ENCODE results near the gene TUBA4A. TPM values are rescaled to one million over a fixed set of nuclear protein-coding genes. Genes with fewer than 3 reads are reported as not detected.

The TUBA4A gene
- total RNA-seq (2014; rRNA removed; shearing (Covaris generic)) (62.8 and 96.0 TPM in 2 replicates), total RNA-seq (2022) (181 and 186 TPM in 2 replicates), Bru-seq, nascent RNA (percentile 84 among the genes with signal in this experiment), BruChase-seq, experiment 1, labeled RNA remaining after a 6-hour chase (percentile 94 among the genes with signal in this experiment), BruChase-seq, experiment 2, labeled RNA remaining after a 2-hour chase (percentile 91 among the genes with signal in this experiment)
- long read RNA-seq, transcript TUBA4A-205 (4 exons, 940 nt) = minor isoform, 5 of 165 reads
- long read RNA-seq, transcript TUBA4A-201 (4 exons, 2,162 nt) = major isoform, 116 of 165 reads
- long read RNA-seq, partial matches to known transcripts = 15 of 165 reads
- long read RNA-seq, other reads (novel, unspliced or antisense) = 21 of 165 reads

DNA sequence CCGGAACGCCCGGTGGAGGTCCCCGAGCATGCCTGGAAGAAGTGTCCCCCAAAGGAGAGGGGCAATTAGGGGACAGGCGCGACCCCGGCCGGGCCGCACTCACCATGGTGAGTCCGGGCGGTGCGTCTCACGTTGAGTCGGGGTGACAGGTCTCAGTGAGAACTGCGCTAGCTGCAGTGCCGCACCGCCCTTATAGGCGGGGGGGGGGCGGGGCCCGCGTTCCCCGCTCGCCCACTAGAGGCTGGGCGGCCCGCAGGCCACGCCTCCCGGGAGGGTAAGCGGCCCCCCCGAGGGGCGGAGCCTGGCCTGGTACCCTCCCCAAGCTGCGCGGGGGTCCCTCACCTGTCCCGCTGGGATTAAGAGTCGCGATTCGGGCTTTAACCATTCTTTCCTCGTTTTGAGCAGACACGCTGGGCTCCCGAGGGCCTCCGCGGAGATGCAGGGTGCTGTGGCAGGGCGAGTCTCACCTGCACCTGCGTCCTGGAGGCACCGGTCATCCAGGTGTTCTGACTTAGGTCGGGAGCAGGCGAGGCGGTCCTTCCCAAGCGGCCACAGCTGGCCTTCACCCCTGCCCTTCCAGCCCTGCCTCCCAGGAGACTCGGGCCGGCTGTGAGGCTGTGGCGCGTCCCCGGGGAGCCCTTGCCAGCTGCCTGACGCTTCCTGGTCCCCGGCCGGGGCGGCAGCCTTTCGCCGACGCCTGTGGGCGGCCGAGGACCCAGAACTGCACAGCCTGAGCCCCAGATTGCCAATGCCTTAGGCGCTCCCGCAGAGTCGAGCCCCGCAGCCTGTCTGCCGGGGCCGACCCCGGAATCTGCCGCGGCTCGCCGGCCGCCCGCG lies at the start of gene TUBA4A:
Gene TUBA4A (minus strand): TSS at position 166 of the 837 bp plus-strand sequence. CDS start 60 bp downstream, at position 106.
- H3K79me2 ChIP-seq (ENCODE audit: insufficient read depth, low read depth, low read length) = peaks cover 28% of the 10 kb centered on the region
- peak within 1 kb of the TSS; percentile 96 for H3K27ac ChIP-seq (ENCODE audit: low read depth, low read length, poor library complexity, severe bottlenecking)
- intact Hi-C loops (cut with micrococcal nuclease; ENCODE audit: unreplicated experiment) = loop anchor here (1.0 to 10.0 kb wide), 4 partner anchors 25 to 359 kb away; partner anchors contain the start of genes CNPPD1 and DNAJB2
- no peaks in the 10 kb centered on the region for H3K9me2 ChIP-seq (ENCODE audit: insufficient read depth, low read length)
- H3K4me1 ChIP-seq (ENCODE audit: insufficient read depth, low read length, poor library complexity, severe bottlenecking) = peaks cover 47% of the 10 kb centered on the region
- H3K4me3 ChIP-seq (ENCODE audit: low read depth, low read length, poor library complexity, severe bottlenecking) = peak within 1 kb of the TSS; percentile 87
- no peaks in the 10 kb centered on the region for H4K20me1 ChIP-seq (ENCODE audit: insufficient read depth, low read length)
- peak; percentile 93 for DNase-seq (ENCODE audit: low spot score)
- POLR2A ChIA-PET = interaction anchor here (0.6 to 2.3 kb wide), 7 partner anchors 9 to 113 kb away, joined by 3 to 15 read pairs (median 5); partner anchors contain the start of genes ANKZF1, ATG9A, CNPPD1 and GLB1L
- peaks cover 29% of the 10 kb centered on the region for H3K36me3 ChIP-seq (ENCODE audit: insufficient read depth, low read length)
- BruUV-seq (replicated peaks) = no TSS peak
- H2AFZ ChIP-seq (ENCODE audit: low read length) = peak within 1 kb of the TSS; percentile 49; the same call in 1 of the 2 replicates
- TF ChIP-seq EZH2phosphoT487 (IDR thresholded peaks at IDR 0.05; ENCODE audit: borderline replicate concordance, low read depth, low read length) = no peak
- TF ChIP-seq, protein P1, sequence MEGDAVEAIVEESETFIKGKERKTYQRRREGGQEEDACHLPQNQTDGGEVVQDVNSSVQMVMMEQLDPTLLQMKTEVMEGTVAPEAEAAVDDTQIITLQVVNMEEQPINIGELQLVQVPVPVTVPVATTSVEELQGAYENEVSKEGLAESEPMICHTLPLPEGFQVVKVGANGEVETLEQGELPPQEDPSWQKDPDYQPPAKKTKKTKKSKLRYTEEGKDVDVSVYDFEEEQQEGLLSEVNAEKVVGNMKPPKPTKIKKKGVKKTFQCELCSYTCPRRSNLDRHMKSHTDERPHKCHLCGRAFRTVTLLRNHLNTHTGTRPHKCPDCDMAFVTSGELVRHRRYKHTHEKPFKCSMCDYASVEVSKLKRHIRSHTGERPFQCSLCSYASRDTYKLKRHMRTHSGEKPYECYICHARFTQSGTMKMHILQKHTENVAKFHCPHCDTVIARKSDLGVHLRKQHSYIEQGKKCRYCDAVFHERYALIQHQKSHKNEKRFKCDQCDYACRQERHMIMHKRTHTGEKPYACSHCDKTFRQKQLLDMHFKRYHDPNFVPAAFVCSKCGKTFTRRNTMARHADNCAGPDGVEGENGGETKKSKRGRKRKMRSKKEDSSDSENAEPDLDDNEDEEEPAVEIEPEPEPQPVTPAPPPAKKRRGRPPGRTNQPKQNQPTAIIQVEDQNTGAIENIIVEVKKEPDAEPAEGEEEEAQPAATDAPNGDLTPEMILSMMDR (conservative IDR thresholded peaks at IDR 0.05; ENCODE audit: low read length) = no peak
- peak within 1 kb of the TSS; percentile 93 for H3K4me2 ChIP-seq (ENCODE audit: low read length)
- no peaks in the 10 kb centered on the region for H3K9me3 ChIP-seq (ENCODE audit: low read length)
- CTCF ChIA-PET (ENCODE audit: unreplicated experiment) = interaction anchor here (2.6 kb wide), 1 partner anchor 24 kb away, joined by 7 read pairs; the partner anchor contains the start of gene DNAJB2

DNA sequence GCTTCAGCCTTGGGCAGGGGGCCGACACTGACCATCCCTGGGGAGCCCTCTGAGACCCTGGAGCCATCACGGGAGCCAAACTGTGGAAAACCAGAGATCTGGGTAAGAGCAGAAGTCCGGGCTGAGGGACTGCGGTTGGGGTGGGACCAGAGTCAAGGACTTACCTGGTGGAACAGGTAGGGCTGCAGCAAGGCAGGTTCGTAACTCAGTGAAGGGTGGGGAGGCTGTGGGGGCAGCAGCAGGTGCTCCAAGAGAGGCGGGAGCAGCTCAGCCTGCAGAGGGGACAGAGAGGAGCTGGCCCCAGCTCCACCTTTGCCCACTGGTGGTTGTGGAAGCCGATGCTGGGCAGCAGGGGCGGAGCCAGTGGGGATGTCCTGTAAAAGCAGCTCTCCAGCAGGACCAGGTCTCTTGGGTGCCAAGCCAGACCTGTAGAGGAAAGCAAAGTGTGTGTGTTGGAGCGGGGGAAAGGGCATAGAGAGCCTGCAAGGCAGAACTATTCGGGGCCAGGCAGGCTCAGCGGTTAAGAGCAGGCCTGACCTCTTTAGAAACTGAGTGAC lies 48.8 kb upstream of the TUBA4A start:
- no peak for DNase-seq (ENCODE audit: low spot score)
- TF ChIP-seq, protein P1 (conservative IDR thresholded peaks at IDR 0.05; ENCODE audit: low read length) = no peak
- TF ChIP-seq EZH2phosphoT487 (IDR thresholded peaks at IDR 0.05; ENCODE audit: borderline replicate concordance, low read depth, low read length) = no peak
- BruUV-seq (replicated peaks) = no TSS peak
- Histone ChIP-seq H4K20me1 (ENCODE audit: insufficient read depth, low read length) (no peaks in the 10 kb centered on the region; the same call in 1 of the 2 replicates), H3K36me3 (ENCODE audit: insufficient read depth, low read length) (no peaks in the 10 kb centered on the region), H3K27ac (ENCODE audit: low read depth, low read length, poor library complexity, severe bottlenecking) (no peak overlapping the region), H3K9me2 (ENCODE audit: insufficient read depth, low read length) (no peaks in the 10 kb centered on the region), H3K4me1 (ENCODE audit: insufficient read depth, low read length, poor library complexity, severe bottlenecking) (no peaks in the 10 kb centered on the region), H2AFZ (ENCODE audit: low read length) (no peak overlapping the region), H3K4me3 (ENCODE audit: low read depth, low read length, poor library complexity, severe bottlenecking) (no peak overlapping the region), H3K4me2 (ENCODE audit: low read length) (no peak overlapping the region), H3K9me3 (ENCODE audit: low read length) (no peaks in the 10 kb centered on the region), H3K79me2 (ENCODE audit: insufficient read depth, low read depth, low read length) (no peaks in the 10 kb centered on the region)
- ChIA-PET CTCF (ENCODE audit: unreplicated experiment) (no interaction called here), POLR2A (no interaction called here)
- intact Hi-C loops (cut with micrococcal nuclease; ENCODE audit: unreplicated experiment) = no loop called here

Data from OCI-LY7 (cell line).